Right kidney (tissue), 1 donor: ENCODE measurements around the gene FDX1.

ENCODE experiments used
- DNase-seq: peaks from one replicate; pipeline ENCODE4 v3.0.0-alpha.2; 2016

The FDX1 gene

GRCh38 chr11:110507328-110507727, 77.6 kb downstream of the FDX1 start:
- DNase-seq, result no peak

GRCh38 chr11:110508786-110509185, 79.0 kb downstream of the FDX1 start:
- DNase-seq, result no peak

- no peak for DNase-seq
Measured at GRCh38 chr11:110509472-110509871, 79.7 kb downstream of the FDX1 start.

- no peak for DNase-seq
Measured at GRCh38 chr11:110512026-110512425, 82.3 kb downstream of the FDX1 start.

GRCh38 chr11:110513259-110513801, 83.6 kb downstream of the FDX1 start:
- no peak for DNase-seq

GRCh38 chr11:110513846-110514437, 84.2 kb downstream of the FDX1 start:
- no peak for DNase-seq
